GM18870 (cell line): Measurements from ENCODE around the gene GPR137.
"Not testable (repeated sequence)": the region's sequence is repeated elsewhere in the genome, so short reads cannot be mapped to it uniquely, and the experiment has no call there.

Source experiments
- ATAC-seq: cut with Tn5 transposase; IDR thresholded peaks from one replicate; pipeline ENCODE4 v1.9.1; 2021; ENCODE audit warnings: moderate library complexity; ENCODE audit not compliant: unreplicated experiment

GPR137 gene

GRCh38 chr11:64317325-64317960 lies 31.8 kb downstream of the GPR137 start, which contains the start of gene TRMT112:
TRMT112 (minus strand) TSS chr11:64317559; CDS start chr11:64317526, 33 bp downstream.
- peak; percentile 73 for ATAC-seq

GRCh38 chr11:64317961-64318765 lies 32.5 kb downstream of the GPR137 start, which contains the start of gene PRDX5:
PRDX5 (plus strand) TSS chr11:64318121; CDS start chr11:64318216, 95 bp downstream.
- ATAC-seq, result peak; percentile 46

- no peak for ATAC-seq
These were observed 33.4 kb downstream of the GPR137 start for GRCh38 chr11:64318766-64319761.

GRCh38 chr11:64320556-64320955 lies 34.9 kb downstream of the GPR137 start:
- ATAC-seq, result no peak

GRCh38 chr11:64321026-64321425 lies 35.4 kb downstream of the GPR137 start:
- ATAC-seq, result no peak

- no peak for ATAC-seq
These were observed 35.9 kb downstream of the GPR137 start for GRCh38 chr11:64321533-64321932.

GRCh38 chr11:64322925-64323260 lies 37.2 kb downstream of the GPR137 start:
- ATAC-seq, result no peak

GRCh38 chr11:64323373-64323772 lies 37.7 kb downstream of the GPR137 start:
- ATAC-seq, result no peak

GRCh38 chr11:64323984-64324383 lies 38.3 kb downstream of the GPR137 start:
- not testable (repeated sequence) for ATAC-seq

GRCh38 chr11:64324692-64325469 lies 39.2 kb downstream of the GPR137 start:
- ATAC-seq, result no peak

GRCh38 chr11:64327375-64327774 lies 41.7 kb downstream of the GPR137 start:
- ATAC-seq, result no peak

- ATAC-seq, result no peak
These were observed 42.3 kb downstream of the GPR137 start for GRCh38 chr11:64327993-64328392.

GRCh38 chr11:64330888-64331287 lies 45.2 kb downstream of the GPR137 start:
- no peak for ATAC-seq

- ATAC-seq, result peak; percentile 44
These were observed 46.1 kb downstream of the GPR137 start for GRCh38 chr11:64331569-64332371.

GRCh38 chr11:64333556-64333955 lies 47.9 kb downstream of the GPR137 start:
- ATAC-seq, result no peak

GRCh38 chr11:64334764-64335735 lies 49.4 kb downstream of the GPR137 start:
- ATAC-seq, result peak; percentile 78

- ATAC-seq, result no peak
These were observed 52.0 kb downstream of the GPR137 start for GRCh38 chr11:64337538-64338249.

- no peak for ATAC-seq
These were observed 53.1 kb downstream of the GPR137 start for GRCh38 chr11:64338716-64339115.
